Parathyroid adenoma (tissue), 2 donors: ENCODE measurements around the gene RPL13.

Source experiments
- H2AFZ ChIP-seq: fragments of 300-600 bp; sonication (generic); one replicate; pipeline ENCODE4 v1.7.0; 2017; ENCODE audit warnings: antibody characterized with exemption, mild to moderate bottlenecking
- H3K27ac ChIP-seq: fragments of 300-600 bp; sonication (generic); one replicate; pipeline ENCODE4 v1.7.0; 2017
- H3K27me3 ChIP-seq: fragments of 300-600 bp; sonication (generic); one replicate; pipeline ENCODE4 v1.7.0; 2017; ENCODE audit warnings: low read length; ENCODE audit not compliant: control insufficient read depth, insufficient read depth
- H3K36me3 ChIP-seq: fragments of 300-600 bp; sonication (generic); one replicate; pipeline ENCODE4 v1.7.0; 2017; ENCODE audit warnings: low read length; ENCODE audit not compliant: control insufficient read depth, insufficient read depth
- H3K4me1 ChIP-seq: fragments of 300-600 bp; sonication (generic); one replicate; pipeline ENCODE4 v1.7.0; 2017; ENCODE audit warnings: control low read depth
- H3K4me2 ChIP-seq: fragments of 300-600 bp; sonication (generic); one replicate; pipeline ENCODE4 v1.7.0; 2017; ENCODE audit warnings: low read length
- H3K4me3 ChIP-seq: fragments of 300-600 bp; sonication (generic); one replicate; pipeline ENCODE4 v1.7.0; 2017; ENCODE audit warnings: low read depth, low read length
- H3K79me2 ChIP-seq: fragments of 300-600 bp; sonication (generic); one replicate; pipeline ENCODE4 v1.7.0; 2017; ENCODE audit warnings: control low read depth
- H3K9ac ChIP-seq: fragments of 300-600 bp; sonication (generic); one replicate; pipeline ENCODE4 v1.7.0; 2017; ENCODE audit warnings: mild to moderate bottlenecking
- H3K9me3 ChIP-seq: fragments of 300-600 bp; sonication (generic); one replicate; pipeline ENCODE4 v1.7.0; 2017; ENCODE audit warnings: low read length; ENCODE audit not compliant: control insufficient read depth
- TF ChIP-seq, protein P1 (sequence below): fragments of 300-600 bp; sonication (generic); IDR thresholded peaks from one replicate; pipeline ENCODE4 v1.7.0; 2017; ENCODE audit warnings: antibody characterized with exemption, mild to moderate bottlenecking
- donor health status: primary hyperparathyroidism.

RPL13 gene

DNA sequence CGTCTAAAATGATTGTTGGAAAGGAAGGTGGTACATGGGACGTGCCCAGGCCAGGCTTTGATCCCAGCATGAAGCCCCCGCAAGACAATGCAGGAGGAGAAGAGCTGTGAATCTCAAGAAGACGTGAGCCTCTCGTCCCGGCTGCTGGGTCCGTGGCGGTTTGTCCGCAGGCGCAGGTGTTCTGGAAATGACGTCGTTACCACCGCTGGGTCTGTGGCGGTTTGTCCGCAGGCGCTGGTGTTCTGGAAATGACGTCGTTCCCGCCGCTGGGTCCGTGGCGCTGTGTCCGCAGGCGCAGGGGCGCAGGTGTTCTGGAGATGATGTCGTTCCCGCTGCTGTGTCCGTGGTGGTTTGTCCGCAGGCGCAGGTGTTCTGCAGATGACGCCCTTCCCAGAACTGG lies 38.2 kb upstream of the RPL13 start:
- no peak overlapping the region for H3K4me3 ChIP-seq
- no peaks in the 10 kb centered on the region for H3K4me1 ChIP-seq
- no peak overlapping the region for H3K27ac ChIP-seq
- H3K79me2 ChIP-seq = peaks cover 51% of the 10 kb centered on the region
- no peaks in the 10 kb centered on the region for H3K9me3 ChIP-seq
- H3K9ac ChIP-seq = no peak overlapping the region
- no peak overlapping the region for H3K4me2 ChIP-seq
- no peak overlapping the region for H2AFZ ChIP-seq
- TF ChIP-seq, protein P1, sequence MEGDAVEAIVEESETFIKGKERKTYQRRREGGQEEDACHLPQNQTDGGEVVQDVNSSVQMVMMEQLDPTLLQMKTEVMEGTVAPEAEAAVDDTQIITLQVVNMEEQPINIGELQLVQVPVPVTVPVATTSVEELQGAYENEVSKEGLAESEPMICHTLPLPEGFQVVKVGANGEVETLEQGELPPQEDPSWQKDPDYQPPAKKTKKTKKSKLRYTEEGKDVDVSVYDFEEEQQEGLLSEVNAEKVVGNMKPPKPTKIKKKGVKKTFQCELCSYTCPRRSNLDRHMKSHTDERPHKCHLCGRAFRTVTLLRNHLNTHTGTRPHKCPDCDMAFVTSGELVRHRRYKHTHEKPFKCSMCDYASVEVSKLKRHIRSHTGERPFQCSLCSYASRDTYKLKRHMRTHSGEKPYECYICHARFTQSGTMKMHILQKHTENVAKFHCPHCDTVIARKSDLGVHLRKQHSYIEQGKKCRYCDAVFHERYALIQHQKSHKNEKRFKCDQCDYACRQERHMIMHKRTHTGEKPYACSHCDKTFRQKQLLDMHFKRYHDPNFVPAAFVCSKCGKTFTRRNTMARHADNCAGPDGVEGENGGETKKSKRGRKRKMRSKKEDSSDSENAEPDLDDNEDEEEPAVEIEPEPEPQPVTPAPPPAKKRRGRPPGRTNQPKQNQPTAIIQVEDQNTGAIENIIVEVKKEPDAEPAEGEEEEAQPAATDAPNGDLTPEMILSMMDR = no peak
- no peaks in the 10 kb centered on the region for H3K36me3 ChIP-seq
- no peaks in the 10 kb centered on the region for H3K27me3 ChIP-seq

DNA sequence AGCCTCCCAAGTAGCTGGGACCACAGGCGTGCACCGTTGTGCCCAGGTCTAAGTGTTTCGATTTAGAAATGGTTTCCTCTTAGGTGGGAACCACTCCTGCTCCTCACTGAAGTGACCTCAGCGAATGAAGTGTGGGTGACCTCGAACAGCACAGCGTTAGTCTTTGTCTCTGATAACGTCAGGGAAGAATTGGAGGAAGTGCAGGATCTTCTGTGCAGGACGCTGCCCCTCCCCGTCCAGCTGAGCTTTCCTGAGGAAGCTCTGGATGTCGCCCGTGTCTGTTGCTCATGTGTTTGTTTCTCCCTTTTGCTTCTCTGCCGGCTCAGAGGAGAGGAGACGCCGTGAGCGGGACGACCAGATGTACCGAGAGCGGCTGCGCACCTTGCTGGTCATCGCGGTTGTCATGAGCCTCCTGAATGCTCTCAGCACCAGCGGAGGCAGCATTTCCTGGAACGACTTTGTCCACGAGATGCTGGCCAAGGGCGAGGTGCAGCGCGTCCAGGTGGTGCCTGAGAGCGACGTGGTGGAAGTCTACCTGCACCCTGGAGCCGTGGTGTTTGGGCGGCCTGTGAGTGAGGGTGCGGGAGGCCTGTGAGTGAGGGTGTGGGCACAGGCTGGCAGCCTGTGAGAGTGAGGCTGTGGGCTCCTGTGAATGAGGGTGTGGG lies 36.7 kb upstream of the RPL13 start:
- Histone ChIP-seq H3K4me3 (no peak overlapping the region), H3K9ac (no peak overlapping the region), H3K9me3 (no peaks in the 10 kb centered on the region), H3K4me1 (no peaks in the 10 kb centered on the region), H3K36me3 (no peaks in the 10 kb centered on the region), H3K4me2 (no peak overlapping the region), H3K27me3 (no peaks in the 10 kb centered on the region), H2AFZ (no peak overlapping the region), H3K27ac (peak overlapping the region; percentile 19), H3K79me2 (peaks cover 40% of the 10 kb centered on the region)
- TF ChIP-seq, protein P1 = no peak

DNA sequence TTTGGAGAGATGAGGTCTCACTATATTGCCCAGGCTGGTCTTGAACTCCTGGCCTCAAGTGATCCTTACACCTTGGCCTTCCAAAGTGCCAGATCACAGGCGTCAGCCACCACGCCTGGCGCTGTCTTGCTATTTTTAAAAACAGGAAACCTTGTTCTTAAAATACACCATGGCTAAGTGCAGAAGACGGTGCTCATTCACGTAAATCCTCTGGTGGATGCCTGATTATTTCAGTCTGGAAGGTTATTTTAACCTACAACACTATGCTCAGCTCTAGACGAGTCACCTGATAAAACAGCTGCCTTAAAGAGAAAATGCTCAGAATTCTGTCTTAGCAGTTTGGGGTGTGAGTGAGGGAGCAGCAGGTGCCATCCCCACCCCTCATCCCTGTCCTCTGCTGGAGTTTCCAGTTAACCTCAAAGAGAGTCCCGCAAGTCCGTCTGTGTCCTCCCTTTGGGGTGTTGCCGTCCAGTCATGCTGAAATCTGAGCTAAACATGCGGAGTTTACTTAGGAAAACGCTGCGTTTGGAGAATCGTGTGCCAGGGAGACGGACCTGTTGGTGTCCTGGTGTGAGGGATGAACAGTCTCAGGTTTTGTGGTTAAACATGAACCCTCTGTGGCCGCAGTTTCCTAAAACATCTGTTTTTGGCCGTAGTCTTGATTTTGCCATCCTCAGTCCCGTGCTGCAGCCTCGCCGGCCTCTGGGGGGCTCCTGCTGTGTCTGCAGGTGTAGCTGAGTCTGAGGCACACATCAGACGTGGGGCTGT lies 35.2 kb upstream of the RPL13 start:
- Histone ChIP-seq H3K4me1 (no peaks in the 10 kb centered on the region), H3K27ac (no peak overlapping the region), H3K79me2 (peaks cover 29% of the 10 kb centered on the region), H2AFZ (no peak overlapping the region), H3K27me3 (no peaks in the 10 kb centered on the region), H3K9me3 (no peaks in the 10 kb centered on the region), H3K36me3 (no peaks in the 10 kb centered on the region), H3K9ac (no peak overlapping the region), H3K4me3 (no peak overlapping the region), H3K4me2 (no peak overlapping the region)
- TF ChIP-seq, protein P1 = no peak

DNA sequence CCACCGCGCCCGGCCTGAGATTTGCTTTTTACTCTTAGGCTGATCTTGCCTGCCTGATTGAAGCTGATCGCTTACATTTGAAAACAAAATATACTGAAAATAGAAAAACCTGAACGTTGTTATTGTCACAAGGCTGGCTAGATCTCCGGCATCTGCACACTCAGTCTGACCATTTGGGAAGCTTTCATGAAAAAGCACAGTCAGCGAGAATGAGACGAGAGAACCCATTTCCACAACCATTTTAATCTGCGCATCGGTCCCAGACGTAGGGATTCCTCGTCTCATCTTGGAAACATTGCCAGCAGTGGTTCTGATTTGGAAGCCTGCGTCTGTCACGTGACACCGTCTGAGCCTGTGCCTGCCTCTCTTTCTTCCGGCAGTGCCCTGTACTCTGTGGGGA lies 31.4 kb upstream of the RPL13 start:
- no peak overlapping the region for H3K4me3 ChIP-seq
- peaks cover 10% of the 10 kb centered on the region for H3K79me2 ChIP-seq
- H3K9me3 ChIP-seq = no peaks in the 10 kb centered on the region
- H3K36me3 ChIP-seq = no peaks in the 10 kb centered on the region
- H3K27ac ChIP-seq = no peak overlapping the region
- no peaks in the 10 kb centered on the region for H3K4me1 ChIP-seq
- H3K9ac ChIP-seq = no peak overlapping the region
- no peak overlapping the region for H2AFZ ChIP-seq
- TF ChIP-seq, protein P1 = no peak
- no peaks in the 10 kb centered on the region for H3K27me3 ChIP-seq
- no peak overlapping the region for H3K4me2 ChIP-seq
